Smooth muscle cell (in vitro differentiated cells): ENCODE data around the gene IL16. TPM values are rescaled to one million over a fixed set of nuclear protein-coding genes. Genes with fewer than 3 reads are reported as not detected.

ENCODE experiments used
- DNase-seq: peaks from one replicate; lab custom pipeline; 2025; ENCODE audit not compliant: unreplicated experiment; lab: John Stamatoyannopoulos, UW
- H2AFZ ChIP-seq: fragments of 200-600 bp; sonication (generic); 2 replicates; pipeline ENCODE4 v1.6.0; 2016; ENCODE audit warnings: antibody characterized with exemption, low read depth, mild to moderate bottlenecking
- H3F3A ChIP-seq: fragments of 200-600 bp; sonication (generic); 2 replicates; pipeline ENCODE4 v1.6.0; 2017; ENCODE audit warnings: antibody characterized with exemption, low read depth
- H3K27ac ChIP-seq: fragments of 200-600 bp; sonication (generic); 2 replicates; pipeline ENCODE4 v1.5.1; 2016; ENCODE audit warnings: low read depth, mild to moderate bottlenecking
- H3K27me3 ChIP-seq: fragments of 200-600 bp; sonication (generic); 2 replicates; pipeline ENCODE4 v1.6.1; 2016; ENCODE audit warnings: low read depth, mild to moderate bottlenecking
- H3K36me3 ChIP-seq: fragments of 200-600 bp; sonication (generic); 2 replicates; pipeline ENCODE4 v1.5.1; 2016; ENCODE audit warnings: low read depth
- H3K4me1 ChIP-seq: fragments of 200-600 bp; sonication (generic); 2 replicates; pipeline ENCODE4 v1.5.1; 2016; ENCODE audit warnings: low read depth
- H3K4me2 ChIP-seq: fragments of 200-600 bp; sonication (generic); 2 replicates; pipeline ENCODE4 v1.6.0; 2016; ENCODE audit warnings: mild to moderate bottlenecking
- H3K4me3 ChIP-seq: fragments of 200-600 bp; sonication (generic); 2 replicates; pipeline ENCODE4 v1.5.1; 2016; ENCODE audit warnings: mild to moderate bottlenecking
- H3K79me2 ChIP-seq: fragments of 200-600 bp; sonication (generic); 2 replicates; pipeline ENCODE4 v1.6.0; 2016; ENCODE audit warnings: low read depth, mild to moderate bottlenecking
- H3K9ac ChIP-seq: fragments of 200-600 bp; sonication (generic); 2 replicates; pipeline ENCODE4 v1.6.0; 2016; ENCODE audit warnings: low read depth
- H3K9me3 ChIP-seq: fragments of 200-600 bp; sonication (generic); replicated peaks from 2 replicates; pipeline ENCODE4 v1.5.1; 2016; ENCODE audit warnings: low read depth
- H4K20me1 ChIP-seq: fragments of 200-600 bp; sonication (generic); 2 replicates; pipeline ENCODE4 v1.6.0; 2016; ENCODE audit warnings: low read depth
- CTCF ChIP-seq: fragments of 200-600 bp; sonication (generic); IDR thresholded peaks from 2 replicates; pipeline ENCODE4 v1.5.1; 2017; ENCODE audit warnings: borderline replicate concordance, mild to moderate bottlenecking, antibody characterized with exemption; ENCODE audit not compliant: insufficient read depth, poor library complexity, severe bottlenecking
- WGBS: methylation state at CpG from one replicate; pipeline ENCODE4 v1.1.7; 2016; ENCODE audit warnings: low lambda C conversion rate; 5-methylcytosine and 5-hydroxymethylcytosine counted together
- polyA plus RNA-seq: library from polyadenylated mRNA; unstranded; fragments of >200 nt; fragmentation: Nextera tagmentation; extraction: Ambion mirVana; gene quantifications from 2 replicates; pipeline ENCODE4 v1.2.1, GENCODE V29; 2016
- total RNA-seq: library from RNA; depleted of rRNA; stranded (reverse); fragments of >200 nt; gene quantifications from 2 replicates; pipeline ENCODE4 v1.2.3, GENCODE V29; 2014

The IL16 gene
- total and polyA plus RNA-seq, 2 experiments from 2014 or later, result 1.3 to 1.4 TPM

DNA sequence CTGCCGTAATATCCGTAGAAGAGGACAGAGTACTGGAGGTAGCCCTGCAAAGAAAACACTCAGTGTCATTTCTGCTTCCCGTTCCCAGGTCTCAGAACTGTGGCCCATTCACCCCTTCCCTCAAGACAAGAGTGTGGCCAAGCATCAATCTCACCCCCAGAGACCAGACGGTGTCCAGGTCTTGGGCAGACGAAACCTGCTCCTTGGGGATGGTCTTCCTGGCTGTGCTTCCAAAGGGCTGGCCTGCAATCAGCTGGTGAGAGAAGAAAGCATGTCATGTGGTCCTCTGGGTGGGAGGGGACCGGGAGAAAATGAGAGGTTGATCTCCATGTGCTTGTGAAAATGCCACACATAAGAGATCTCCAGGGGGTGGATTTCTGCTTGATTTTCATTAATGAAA, 161.6 kb downstream of the IL16 start:
- H4K20me1 ChIP-seq, result no peaks in the 10 kb centered on the region
- no peak overlapping the region for H3K4me3 ChIP-seq
- H3K27me3 ChIP-seq, result peaks cover 5% of the 10 kb centered on the region
- no peaks in the 10 kb centered on the region for H3K36me3 ChIP-seq
- DNase-seq, result no peak
- WGBS, result 94% methylated on average over 6 of the region's 6 CpGs
- no peak for TF ChIP-seq CTCF
- H3K4me2 ChIP-seq, result no peak overlapping the region
- H3K9ac ChIP-seq, result no peak overlapping the region
- H3K9me3 ChIP-seq, result no peaks in the 10 kb centered on the region
- no peaks in the 10 kb centered on the region for H3K79me2 ChIP-seq
- H2AFZ ChIP-seq, result no peak overlapping the region
- no peak overlapping the region for H3K27ac ChIP-seq
- no peaks in the 10 kb centered on the region for H3F3A ChIP-seq
- no peaks in the 10 kb centered on the region for H3K4me1 ChIP-seq

DNA sequence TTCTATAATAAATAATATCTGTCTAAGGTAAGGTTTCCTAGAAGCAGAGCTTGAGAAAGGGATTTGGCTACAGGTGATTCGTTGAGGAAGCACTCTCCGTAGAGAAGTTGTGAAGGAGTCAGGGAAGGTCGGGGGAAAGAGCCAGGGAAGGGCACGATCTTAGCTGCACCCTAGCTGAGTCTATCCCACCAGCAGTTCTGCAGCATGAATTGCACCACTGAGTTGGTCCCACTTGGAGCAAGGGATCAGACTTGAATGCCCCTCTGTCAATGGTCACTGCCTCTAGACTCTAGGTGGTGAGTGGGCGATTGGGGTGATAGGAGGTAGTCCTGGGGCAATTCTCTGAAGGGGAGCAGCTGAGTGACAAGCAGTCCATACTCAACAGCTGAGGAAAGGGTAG, 163.8 kb downstream of the IL16 start:
- no peak overlapping the region for H3K9ac ChIP-seq
- H4K20me1 ChIP-seq, result no peaks in the 10 kb centered on the region
- no peaks in the 10 kb centered on the region for H3K4me1 ChIP-seq

DNA sequence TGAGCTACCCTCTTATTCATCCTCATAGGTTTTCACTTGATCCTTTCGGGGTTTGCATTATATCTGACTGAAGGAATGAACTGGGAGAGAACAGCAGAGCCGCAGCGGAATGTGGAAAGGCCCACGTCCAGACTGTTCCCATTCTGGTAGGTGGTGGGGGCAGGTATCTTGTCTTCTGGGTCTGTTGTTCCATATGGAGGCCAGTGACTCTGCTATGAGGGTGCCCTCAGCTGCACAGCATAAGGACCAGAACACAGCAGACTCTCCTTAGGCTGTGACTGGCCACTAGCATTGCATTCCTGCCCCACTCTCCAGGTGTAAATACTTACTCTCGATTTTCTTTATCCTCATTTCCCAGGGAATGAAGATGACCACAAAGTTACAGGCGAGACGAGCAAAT, 165.2 kb downstream of the IL16 start:
- whole genome bisulfite sequencing, result 89% methylated on average over 7 of the region's 7 CpGs
- Histone ChIP-seq H3K9me3 (no peaks in the 10 kb centered on the region), H3F3A (no peaks in the 10 kb centered on the region), H3K4me3 (no peak overlapping the region), H3K79me2 (no peaks in the 10 kb centered on the region), H3K36me3 (no peaks in the 10 kb centered on the region), H3K27ac (no peak overlapping the region), H3K4me1 (no peaks in the 10 kb centered on the region), H3K4me2 (no peak overlapping the region), H3K27me3 (peaks cover 5% of the 10 kb centered on the region), H4K20me1 (no peaks in the 10 kb centered on the region), H3K9ac (no peak overlapping the region), H2AFZ (no peak overlapping the region)
- no peak for DNase-seq
- TF ChIP-seq CTCF, result no peak

More for the DNA sequence above, 163.8 kb downstream of the IL16 start:
- no peak for DNase-seq
- no peak overlapping the region for H3K27ac ChIP-seq
- no peaks in the 10 kb centered on the region for H3F3A ChIP-seq
- no peak overlapping the region for H3K4me3 ChIP-seq
- H3K36me3 ChIP-seq, result no peaks in the 10 kb centered on the region
- no peaks in the 10 kb centered on the region for H3K79me2 ChIP-seq
- WGBS, result 86% methylated on average over 5 of the region's 5 CpGs
- no peak overlapping the region for H2AFZ ChIP-seq
- no peak for TF ChIP-seq CTCF
- H3K4me2 ChIP-seq, result no peak overlapping the region
- H3K9me3 ChIP-seq, result no peaks in the 10 kb centered on the region
- peaks cover 5% of the 10 kb centered on the region for H3K27me3 ChIP-seq

GRCh38 chr15:81362790-81363189, 166.1 kb downstream of the IL16 start:
- Histone ChIP-seq H3K79me2 (no peaks in the 10 kb centered on the region), H3K4me3 (no peak overlapping the region), H3K4me2 (no peak overlapping the region), H3F3A (no peaks in the 10 kb centered on the region), H4K20me1 (no peaks in the 10 kb centered on the region), H3K36me3 (no peaks in the 10 kb centered on the region), H3K4me1 (no peaks in the 10 kb centered on the region), H3K9ac (no peak overlapping the region), H2AFZ (no peak overlapping the region), H3K9me3 (no peaks in the 10 kb centered on the region), H3K27me3 (peaks cover 5% of the 10 kb centered on the region), H3K27ac (no peak overlapping the region)
- no peak for TF ChIP-seq CTCF
- WGBS, result 91% methylated on average over 11 of the region's 11 CpGs
- no peak for DNase-seq
